Thyroid gland (tissue), 4 donors: ENCODE results near the gene PHACTR1. TPM values are rescaled to one million over a fixed set of nuclear protein-coding genes. Genes with fewer than 3 reads are reported as not detected.
"Not testable (repeated sequence)": the region's sequence is repeated elsewhere in the genome, so short reads cannot be mapped to it uniquely, and the experiment has no call there.

Experiments
- DNase-seq, 2 donors: peaks; one replicate each; pipeline ENCODE4 v3.0.0-alpha.2; 2019
- H3K27ac ChIP-seq, 3 donors: fragments of 200-600 bp; sonication (generic); 1 replicate in 2 of 3; 2 replicates in 1 of 3; pipeline ENCODE4 v1.5.1; 2016 to 2019; ENCODE audit warnings: mild to moderate bottlenecking in 1 of 3, moderate library complexity in 1 of 3
- H3K27me3 ChIP-seq: fragments of 200-600 bp; sonication (generic); one replicate; pipeline ENCODE4 v1.5.1; 2019
- H3K36me3 ChIP-seq, 2 donors: fragments of 200-600 bp; sonication (generic); one replicate each; pipeline ENCODE4 v1.5.1; 2016 to 2019
- H3K4me1 ChIP-seq, 2 donors: fragments of 200-600 bp; sonication (generic); one replicate each; pipeline ENCODE4 v1.5.1; 2017 to 2019
- H3K4me3 ChIP-seq, 3 donors: fragments of 200-600 bp; sonication (generic); replicated peaks in 1 of 3; 1 replicate in 2 of 3; 2 replicates in 1 of 3; pipeline ENCODE4 v1.5.1; 2016; ENCODE audit warnings: mild to moderate bottlenecking in 1 of 3
- H3K9me3 ChIP-seq: fragments of 200-600 bp; sonication (generic); one replicate; pipeline ENCODE4 v1.5.1; 2017
- CTCF ChIP-seq, 6 experiments: fragments of 200-600 bp in 3 of 6; fragments of 450-650 bp in 3 of 6; sonication (generic) in 3 of 6; IDR thresholded peaks; one replicate each; pipeline ENCODE4 v1.5.1; 2016 to 2019; ENCODE audit warnings: antibody characterized with exemption in 6 of 6, mild to moderate bottlenecking in 2 of 6, inconsistent platforms in 1 of 6, moderate library complexity in 1 of 6
- POLR2A ChIP-seq, 2 donors: fragments of 450-650 bp; IDR thresholded peaks; one replicate each; pipeline ENCODE4 v1.6.1; 2017; ENCODE audit warnings: antibody characterized with exemption in 2 of 2, mild to moderate bottlenecking in 2 of 2, moderate library complexity in 1 of 2
- WGBS, 2 donors: methylation state at CpG; one replicate each; pipeline ENCODE4 v1.1.5; 2017; 5-methylcytosine and 5-hydroxymethylcytosine counted together
- intact Hi-C: fragments of 100-400 bp; cut with DNase I; formaldehyde crosslinking; loops from one replicate; pipeline ENCODE4 v1.15.1; 2023
- total RNA-seq, 4 donors: library from RNA; depleted of rRNA; stranded (reverse); fragments of >200 nt; gene quantifications; one replicate each; pipeline ENCODE4 v1.2.3, GENCODE V29; 2016

Gene PHACTR1
- total RNA-seq, 4 donors from 2014 or later, result 2.9 to 8.6 (median 4.4) TPM

GRCh38 chr6:12943549-12943948, 227.0 kb downstream of the PHACTR1 start:
- 95 to 97% methylated on average over 2 of the region's 2 CpGs for WGBS, 2 donors
- no peaks in the 10 kb centered on the region for H3K9me3 ChIP-seq
- no peak overlapping the region for H3K4me3 ChIP-seq
- intact Hi-C loops, result no loop called here
- H3K27me3 ChIP-seq, result no peaks in the 10 kb centered on the region
- TF ChIP-seq POLR2A (IDR thresholded peaks at IDR 0.05), result no peak
- no peak for TF ChIP-seq CTCF (IDR thresholded peaks at IDR 0.05)
- H3K27ac ChIP-seq, result no peak overlapping the region
- H3K36me3 ChIP-seq, result no peaks in the 10 kb centered on the region
- no peak for DNase-seq
- H3K4me1 ChIP-seq, result no peaks in the 10 kb centered on the region

- Histone ChIP-seq H3K4me3 (no peak overlapping the region), H3K9me3 (no peaks in the 10 kb centered on the region), H3K4me1 (no peaks in the 10 kb centered on the region), H3K27ac (no peak overlapping the region), H3K36me3 (no peaks in the 10 kb centered on the region), H3K27me3 (no peaks in the 10 kb centered on the region)
- WGBS, 2 donors, result 82 to 84% methylated on average over 2 of the region's 2 CpGs
- no peak for TF ChIP-seq CTCF (IDR thresholded peaks at IDR 0.05)
- no peak for TF ChIP-seq POLR2A (IDR thresholded peaks at IDR 0.05)
- no peak for DNase-seq
- intact Hi-C loops, result no loop called here
Observed at GRCh38 chr6:12944001-12944400, 227.4 kb downstream of the PHACTR1 start.

- H3K27ac ChIP-seq, H3K4me1 ChIP-seq, DNase-seq, intact Hi-C loops, H3K9me3 ChIP-seq, H3K4me3 ChIP-seq, H3K27me3 ChIP-seq, H3K36me3 ChIP-seq: not testable (repeated sequence)
- 89 to 95% methylated on average over 16 of the region's 16 CpGs for WGBS, 2 donors
Observed at GRCh38 chr6:12944528-12944927, 228.0 kb downstream of the PHACTR1 start.

GRCh38 chr6:12947151-12947871, 230.7 kb downstream of the PHACTR1 start:
- Histone ChIP-seq H3K4me3 (no peak overlapping the region), H3K27me3 (no peaks in the 10 kb centered on the region), H3K27ac (no peak overlapping the region), H3K4me1 (no peaks in the 10 kb centered on the region), H3K9me3 (no peaks in the 10 kb centered on the region), H3K36me3 (no peaks in the 10 kb centered on the region)
- WGBS, 2 donors, result 60 to 79% methylated on average over 4 of the region's 4 CpGs
- intact Hi-C loops, result no loop called here
- DNase-seq, result no peak
- TF ChIP-seq CTCF (IDR thresholded peaks at IDR 0.05), result no peak
- TF ChIP-seq POLR2A (IDR thresholded peaks at IDR 0.05), result no peak

- Histone ChIP-seq H3K4me3 (no peak overlapping the region), H3K27ac (no peak overlapping the region), H3K27me3 (no peaks in the 10 kb centered on the region), H3K4me1 (no peaks in the 10 kb centered on the region), H3K9me3 (no peaks in the 10 kb centered on the region), H3K36me3 (no peaks in the 10 kb centered on the region)
- WGBS, 2 donors, result 96 to 97% methylated on average over 1 of the region's 1 CpG
- intact Hi-C loops, result no loop called here
- no peak for TF ChIP-seq CTCF (IDR thresholded peaks at IDR 0.05)
- no peak for TF ChIP-seq POLR2A (IDR thresholded peaks at IDR 0.05)
- DNase-seq, result no peak
Observed at GRCh38 chr6:12947967-12948366, 231.4 kb downstream of the PHACTR1 start.
